Lower lobe of right lung (tissue), 2 donors: ENCODE measurements around the gene ARTN. TPM values are rescaled to one million over a fixed set of nuclear protein-coding genes. Genes with fewer than 3 reads are reported as not detected.
A peak's percentile ranks its signal among the peaks of the same experiment; 100 is the strongest.

Experiments
- ATAC-seq, 2 donors: fragments of 200-7000 bp; cut with Tn5 transposase; one replicate each; pipeline ENCODE4 v1.9.1; 2020 to 2022; ENCODE audit warnings: mild to moderate bottlenecking in 2 of 2, moderate library complexity in 2 of 2
- DNase-seq: peaks from one replicate; pipeline ENCODE4 v3.0.0-alpha.2; 2020
- H3K27ac ChIP-seq: fragments of 200-600 bp; one replicate; pipeline ENCODE4 v1.8.0; 2022
- H3K27me3 ChIP-seq: fragments of 200-600 bp; one replicate; pipeline ENCODE4 v1.8.0; 2022; ENCODE audit warnings: low read depth
- H3K36me3 ChIP-seq: fragments of 200-600 bp; one replicate; pipeline ENCODE4 v1.8.0; 2022; ENCODE audit warnings: mild to moderate bottlenecking
- H3K4me1 ChIP-seq: fragments of 200-600 bp; one replicate; pipeline ENCODE4 v1.8.0; 2022
- H3K4me3 ChIP-seq: fragments of 200-600 bp; one replicate; pipeline ENCODE4 v1.8.0; 2022; ENCODE audit warnings: mild to moderate bottlenecking
- H3K9me3 ChIP-seq: fragments of 200-600 bp; one replicate; pipeline ENCODE4 v1.8.0; 2022
- CTCF ChIP-seq: fragments of 200-600 bp; IDR thresholded peaks from one replicate; pipeline ENCODE4 v1.8.0; 2022; ENCODE audit warnings: antibody characterized with exemption, mild to moderate bottlenecking
- intact Hi-C: fragments of 100-400 bp; cut with DNase I; formaldehyde crosslinking; loops from one replicate; pipeline ENCODE4 v1.11.0; 2022
- total RNA-seq: library from RNA; stranded (reverse); fragmentation: NEBNext Ultra II Directional; extraction: Animal tissue kit (Norgen Biotek cat#: 25700); gene quantifications from one replicate; pipeline ENCODE4 v1.2.1, GENCODE V29; 2021
- donor health status: DM: no; HTN: yes; CAD: no; lungs with severe emphysema.

ARTN gene
- total RNA-seq, 1 donor from 2014 or later = 0.27 TPM

- intact Hi-C loops = loop anchor here (10.0 kb wide), 1 partner anchor 149 kb away; no protein-coding TSS in a partner anchor
- no peak for ATAC-seq
- Histone ChIP-seq H3K27me3 (no peaks in the 10 kb centered on the region), H3K4me1 (no peaks in the 10 kb centered on the region), H3K4me3 (no peak overlapping the region), H3K36me3 (no peaks in the 10 kb centered on the region), H3K27ac (no peak overlapping the region), H3K9me3 (no peaks in the 10 kb centered on the region)
- no peak for TF ChIP-seq CTCF
- DNase-seq = no peak
Measured at GRCh38 chr1:43913666-43914360, 19.8 kb upstream of the ARTN start.

GRCh38 chr1:43914576-43915525, 18.8 kb upstream of the ARTN start:
- no peak for TF ChIP-seq CTCF
- Histone ChIP-seq H3K27me3 (no peaks in the 10 kb centered on the region), H3K9me3 (no peaks in the 10 kb centered on the region), H3K4me3 (no peak overlapping the region), H3K4me1 (no peaks in the 10 kb centered on the region), H3K36me3 (no peaks in the 10 kb centered on the region), H3K27ac (no peak overlapping the region)
- DNase-seq (no peak), ATAC-seq (peak in 1 of 2 donors; percentile 37)
- intact Hi-C loops = loop anchor here (10.0 kb wide), 1 partner anchor 150 kb away; no protein-coding TSS in a partner anchor

GRCh38 chr1:43919906-43920305, 13.7 kb upstream of the ARTN start:
- Histone ChIP-seq H3K27ac (no peak overlapping the region), H3K4me3 (no peak overlapping the region), H3K4me1 (no peaks in the 10 kb centered on the region), H3K27me3 (no peaks in the 10 kb centered on the region), H3K36me3 (peaks cover 8% of the 10 kb centered on the region), H3K9me3 (no peaks in the 10 kb centered on the region)
- intact Hi-C loops = loop anchor here (10.0 kb wide), 1 partner anchor 155 kb away; no protein-coding TSS in a partner anchor
- DNase-seq (no peak), ATAC-seq (no peak)
- no peak for TF ChIP-seq CTCF

GRCh38 chr1:43921022-43921421, 12.6 kb upstream of the ARTN start:
- Histone ChIP-seq H3K4me3 (no peak overlapping the region), H3K27ac (no peak overlapping the region), H3K36me3 (peaks cover 14% of the 10 kb centered on the region), H3K9me3 (no peaks in the 10 kb centered on the region), H3K4me1 (no peaks in the 10 kb centered on the region), H3K27me3 (no peaks in the 10 kb centered on the region)
- no peak for TF ChIP-seq CTCF
- ATAC-seq (no peak), DNase-seq (no peak)
- intact Hi-C loops = no loop called here

- ATAC-seq (no peak), DNase-seq (no peak)
- peaks cover 21% of the 10 kb centered on the region for H3K36me3 ChIP-seq
- intact Hi-C loops = no loop called here
- H3K4me3 ChIP-seq = no peak overlapping the region
- no peak for TF ChIP-seq CTCF
- no peak overlapping the region for H3K27ac ChIP-seq
- no peaks in the 10 kb centered on the region for H3K4me1 ChIP-seq
- H3K9me3 ChIP-seq = no peaks in the 10 kb centered on the region
- no peaks in the 10 kb centered on the region for H3K27me3 ChIP-seq
Measured at GRCh38 chr1:43924516-43924915, 9.1 kb upstream of the ARTN start.
